Gastroesophageal sphincter (tissue), 3 donors: Measurements from ENCODE around the gene HEPH.

Experiments
- POLR2AphosphoS5 ChIP-seq: sonication (generic); formaldehyde crosslinking; IDR thresholded peaks from one replicate; pipeline ENCODE4 v1.6.1; 2017; ENCODE audit warnings: antibody characterized with exemption
- TF ChIP-seq, protein P1 (sequence below), 4 experiments: fragments of 200-600 bp in 2 of 4; fragments of 450-650 bp in 2 of 4; sonication (generic) in 1 of 4; IDR thresholded peaks; one replicate each; pipeline ENCODE4 v1.5.1; 2017 to 2019; ENCODE audit warnings: antibody characterized with exemption in 4 of 4, mild to moderate bottlenecking in 2 of 4, moderate library complexity in 2 of 4

GRCh38 chrX:66163849-66164411 lies at the start of gene HEPH:
- TF ChIP-seq, protein P1, sequence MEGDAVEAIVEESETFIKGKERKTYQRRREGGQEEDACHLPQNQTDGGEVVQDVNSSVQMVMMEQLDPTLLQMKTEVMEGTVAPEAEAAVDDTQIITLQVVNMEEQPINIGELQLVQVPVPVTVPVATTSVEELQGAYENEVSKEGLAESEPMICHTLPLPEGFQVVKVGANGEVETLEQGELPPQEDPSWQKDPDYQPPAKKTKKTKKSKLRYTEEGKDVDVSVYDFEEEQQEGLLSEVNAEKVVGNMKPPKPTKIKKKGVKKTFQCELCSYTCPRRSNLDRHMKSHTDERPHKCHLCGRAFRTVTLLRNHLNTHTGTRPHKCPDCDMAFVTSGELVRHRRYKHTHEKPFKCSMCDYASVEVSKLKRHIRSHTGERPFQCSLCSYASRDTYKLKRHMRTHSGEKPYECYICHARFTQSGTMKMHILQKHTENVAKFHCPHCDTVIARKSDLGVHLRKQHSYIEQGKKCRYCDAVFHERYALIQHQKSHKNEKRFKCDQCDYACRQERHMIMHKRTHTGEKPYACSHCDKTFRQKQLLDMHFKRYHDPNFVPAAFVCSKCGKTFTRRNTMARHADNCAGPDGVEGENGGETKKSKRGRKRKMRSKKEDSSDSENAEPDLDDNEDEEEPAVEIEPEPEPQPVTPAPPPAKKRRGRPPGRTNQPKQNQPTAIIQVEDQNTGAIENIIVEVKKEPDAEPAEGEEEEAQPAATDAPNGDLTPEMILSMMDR (IDR thresholded peaks at IDR 0.05), result no peak
- no peak for TF ChIP-seq POLR2AphosphoS5
